RWPE2 (cell line): ENCODE results near the gene ATG5.

Experiments used
- ATAC-seq: fragments of 200-7000 bp; cut with Tn5 transposase; 3 replicates; pipeline ENCODE4 v1.9.1; 2021; ENCODE audit warnings: low read depth
- DNase-seq: peaks from one replicate; pipeline ENCODE4 v3.0.0-alpha.2; 2020; ENCODE audit warnings: low spot score
- H3K27ac ChIP-seq: fragments of 450-650 bp; 2 replicates; pipeline ENCODE4 v1.5.1; 2017; ENCODE audit warnings: mild to moderate bottlenecking; ENCODE audit not compliant: poor library complexity, severe bottlenecking
- H3K27me3 ChIP-seq: fragments of 250-450 bp; sonication (Bioruptor Pico); 2 replicates; pipeline ENCODE4 v1.5.1; 2021; ENCODE audit warnings: mild to moderate bottlenecking, moderate library complexity; ENCODE audit not compliant: insufficient read depth, poor library complexity, severe bottlenecking
- H3K36me3 ChIP-seq: fragments of 250-450 bp; sonication (Bioruptor Pico); 2 replicates; pipeline ENCODE4 v1.5.1; 2020; ENCODE audit warnings: low read depth, mild to moderate bottlenecking, moderate library complexity
- H3K4me1 ChIP-seq: fragments of 250-450 bp; sonication (Bioruptor Pico); 2 replicates; pipeline ENCODE4 v1.5.1; 2021; ENCODE audit warnings: mild to moderate bottlenecking, moderate library complexity; ENCODE audit not compliant: insufficient read depth, poor library complexity, severe bottlenecking
- H3K4me3 ChIP-seq: fragments of 250-450 bp; sonication (Bioruptor Pico); 2 replicates; pipeline ENCODE4 v1.5.1; 2021; ENCODE audit warnings: mild to moderate bottlenecking, moderate library complexity; ENCODE audit not compliant: severe bottlenecking
- H3K9me3 ChIP-seq: fragments of 250-450 bp; sonication (Bioruptor Pico); 2 replicates; pipeline ENCODE4 v1.5.1; 2021; ENCODE audit warnings: mild to moderate bottlenecking, moderate library complexity; ENCODE audit not compliant: severe bottlenecking
- TF ChIP-seq, protein P1 (sequence below): fragments of 450-650 bp; IDR thresholded peaks from one replicate; pipeline ENCODE4 v1.5.1; 2017; ENCODE audit warnings: mild to moderate bottlenecking, moderate library complexity; ENCODE audit not compliant: poor library complexity, severe bottlenecking

The ATG5 gene

DNA sequence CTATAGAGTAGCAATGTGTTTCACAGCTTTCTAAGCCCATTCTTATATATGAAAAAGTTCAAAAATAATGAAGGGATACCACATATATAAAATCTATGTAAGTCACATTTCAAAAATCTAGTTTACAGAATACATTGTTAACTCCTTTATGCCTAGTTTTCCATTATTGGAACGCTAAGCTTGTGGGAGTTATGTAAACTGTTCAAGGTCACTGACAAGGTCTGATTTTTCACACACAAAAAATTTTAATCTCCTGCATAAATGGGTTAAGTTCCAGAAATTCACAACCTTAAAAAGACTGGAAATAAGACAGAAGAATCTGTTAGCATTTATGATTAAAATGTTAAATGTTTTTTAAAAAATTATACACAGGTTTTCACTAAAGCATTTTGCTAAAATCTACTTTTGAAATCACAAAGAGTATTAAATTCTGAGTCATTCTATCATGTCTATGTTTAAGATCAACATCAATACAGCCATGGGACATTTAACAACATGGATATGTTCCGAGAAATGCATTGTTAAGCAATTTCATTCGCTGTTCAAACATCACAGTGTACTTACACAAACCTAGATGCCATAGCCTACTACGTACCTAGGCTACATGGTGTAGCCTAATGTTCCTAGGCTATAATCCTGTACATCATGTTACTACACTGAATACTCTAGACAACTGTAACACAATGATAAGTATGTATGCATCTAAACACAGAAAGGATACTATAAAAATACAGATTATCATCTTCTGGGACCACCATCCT is 25.4 kb downstream of the ATG5 start:
- DNase-seq: no peak
- Histone ChIP-seq H3K9me3 (no peaks in the 10 kb centered on the region), H3K27me3 (no peaks in the 10 kb centered on the region), H3K27ac (no peak overlapping the region), H3K4me1 (peaks cover 6% of the 10 kb centered on the region), H3K4me3 (no peak overlapping the region), H3K36me3 (peaks cover 14% of the 10 kb centered on the region)
- no peak for ATAC-seq
- TF ChIP-seq, protein P1, sequence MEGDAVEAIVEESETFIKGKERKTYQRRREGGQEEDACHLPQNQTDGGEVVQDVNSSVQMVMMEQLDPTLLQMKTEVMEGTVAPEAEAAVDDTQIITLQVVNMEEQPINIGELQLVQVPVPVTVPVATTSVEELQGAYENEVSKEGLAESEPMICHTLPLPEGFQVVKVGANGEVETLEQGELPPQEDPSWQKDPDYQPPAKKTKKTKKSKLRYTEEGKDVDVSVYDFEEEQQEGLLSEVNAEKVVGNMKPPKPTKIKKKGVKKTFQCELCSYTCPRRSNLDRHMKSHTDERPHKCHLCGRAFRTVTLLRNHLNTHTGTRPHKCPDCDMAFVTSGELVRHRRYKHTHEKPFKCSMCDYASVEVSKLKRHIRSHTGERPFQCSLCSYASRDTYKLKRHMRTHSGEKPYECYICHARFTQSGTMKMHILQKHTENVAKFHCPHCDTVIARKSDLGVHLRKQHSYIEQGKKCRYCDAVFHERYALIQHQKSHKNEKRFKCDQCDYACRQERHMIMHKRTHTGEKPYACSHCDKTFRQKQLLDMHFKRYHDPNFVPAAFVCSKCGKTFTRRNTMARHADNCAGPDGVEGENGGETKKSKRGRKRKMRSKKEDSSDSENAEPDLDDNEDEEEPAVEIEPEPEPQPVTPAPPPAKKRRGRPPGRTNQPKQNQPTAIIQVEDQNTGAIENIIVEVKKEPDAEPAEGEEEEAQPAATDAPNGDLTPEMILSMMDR: no peak

DNA sequence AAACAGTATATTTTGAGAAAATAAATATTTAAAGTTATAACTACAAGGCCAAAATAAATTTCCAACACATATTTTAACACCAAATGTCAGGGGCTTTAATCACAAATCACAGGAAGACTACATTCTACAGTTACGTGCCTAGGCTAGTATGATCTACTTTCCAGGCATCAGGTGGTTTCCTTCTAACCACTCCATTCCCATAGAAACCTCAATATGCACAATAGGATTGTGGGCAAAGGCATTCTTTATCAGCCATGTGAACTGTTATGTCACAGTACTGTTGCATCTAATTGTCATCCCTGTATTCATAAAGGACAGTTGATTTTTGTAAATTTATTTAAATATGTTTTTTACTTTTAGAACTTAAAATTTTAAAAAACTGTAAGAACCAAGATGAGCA is 32.4 kb downstream of the ATG5 start:
- Histone ChIP-seq H3K9me3 (peaks cover 11% of the 10 kb centered on the region), H3K4me1 (peaks cover 6% of the 10 kb centered on the region), H3K4me3 (no peak overlapping the region), H3K27me3 (no peaks in the 10 kb centered on the region), H3K27ac (no peak overlapping the region), H3K36me3 (peaks cover 47% of the 10 kb centered on the region)
- ATAC-seq: no peak
- TF ChIP-seq, protein P1: no peak
- DNase-seq: no peak

DNA sequence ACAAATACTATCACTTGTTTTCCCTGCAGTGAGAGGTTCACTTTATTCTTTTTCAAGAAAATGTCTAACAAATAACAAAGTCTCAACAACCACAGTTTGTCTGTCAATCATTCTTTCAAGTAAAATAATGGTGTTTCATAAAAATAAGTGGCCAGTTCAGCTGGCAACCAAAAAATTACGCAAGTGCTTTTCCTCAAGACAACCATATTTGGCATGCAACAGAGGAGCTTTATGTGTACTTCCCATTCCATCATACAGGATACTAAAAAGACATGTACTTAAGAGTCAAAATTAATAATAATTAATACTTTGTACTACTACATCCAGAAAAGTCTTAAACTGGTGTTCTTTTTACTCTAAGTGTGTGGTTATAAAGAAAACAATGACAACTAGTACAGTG is 34.6 kb downstream of the ATG5 start:
- DNase-seq: no peak
- no peaks in the 10 kb centered on the region for H3K27me3 ChIP-seq
- no peak for ATAC-seq
- TF ChIP-seq, protein P1: no peak
- peaks cover 11% of the 10 kb centered on the region for H3K9me3 ChIP-seq
- no peak overlapping the region for H3K4me3 ChIP-seq
- H3K36me3 ChIP-seq: peaks cover 44% of the 10 kb centered on the region
- H3K4me1 ChIP-seq: no peaks in the 10 kb centered on the region
- H3K27ac ChIP-seq: no peak overlapping the region

DNA sequence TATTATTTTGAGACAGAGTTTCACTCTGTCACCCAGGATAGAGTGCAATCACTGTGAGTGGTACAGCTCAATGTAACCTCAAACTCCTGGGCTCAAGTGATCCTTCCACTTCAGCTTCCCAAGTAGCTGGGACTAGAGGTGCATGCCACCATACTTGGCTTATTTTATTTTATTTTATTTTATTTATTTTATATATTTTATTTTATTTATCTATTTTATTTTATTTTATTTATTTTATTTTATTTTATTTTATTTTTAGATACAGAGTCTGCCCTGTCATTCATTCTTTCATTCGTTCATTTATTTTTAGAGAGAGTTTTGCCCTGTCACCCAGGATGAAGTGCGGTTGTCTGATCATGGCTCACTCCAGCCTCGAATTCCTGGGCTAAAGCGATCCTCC is 35.5 kb downstream of the ATG5 start:
- TF ChIP-seq, protein P1: no peak
- Histone ChIP-seq H3K4me3 (no peak overlapping the region), H3K27ac (no peak overlapping the region), H3K9me3 (peaks cover 11% of the 10 kb centered on the region), H3K4me1 (no peaks in the 10 kb centered on the region), H3K27me3 (no peaks in the 10 kb centered on the region), H3K36me3 (peaks cover 44% of the 10 kb centered on the region)
- ATAC-seq: no peak
- no peak for DNase-seq

DNA sequence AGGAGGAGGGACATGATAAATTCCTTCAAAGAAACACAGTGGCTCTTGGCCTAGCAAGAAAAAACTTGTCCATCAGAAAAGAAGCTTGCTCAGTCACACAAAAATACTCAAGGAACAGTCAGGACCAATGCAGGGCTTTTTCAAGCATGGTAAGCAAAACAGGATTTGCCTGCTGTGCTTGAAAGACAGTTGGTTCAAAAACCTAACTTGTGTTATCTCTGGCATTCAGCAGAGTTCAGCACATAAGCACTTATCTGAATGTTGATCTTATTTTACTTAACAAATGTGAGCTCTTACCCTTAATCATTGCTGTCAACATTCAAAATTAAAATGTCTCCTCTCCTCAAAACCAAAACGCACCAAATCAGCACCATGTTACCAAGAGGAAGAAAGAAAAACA is 38.3 kb downstream of the ATG5 start:
- H3K27me3 ChIP-seq: no peaks in the 10 kb centered on the region
- peaks cover 9% of the 10 kb centered on the region for H3K9me3 ChIP-seq
- ATAC-seq (no peak), DNase-seq (no peak)
- H3K4me3 ChIP-seq: no peak overlapping the region
- no peaks in the 10 kb centered on the region for H3K4me1 ChIP-seq
- no peak overlapping the region for H3K27ac ChIP-seq
- TF ChIP-seq, protein P1: no peak
- peaks cover 30% of the 10 kb centered on the region for H3K36me3 ChIP-seq
